Stimulated activated CD4-positive, alpha-beta T cell treated with anti-CD3 and anti-CD28 coated beads, Interleukin-12 subunit alpha, Interleukin-12 subunit beta, amount 100 ng/mL, for 4 hours (primary cell): ENCODE data around the gene GMDS.

ENCODE experiments used
- DNase-seq: peaks from one replicate; pipeline ENCODE4 v3.0.0-alpha.2; 2020

Gene GMDS

DNA sequence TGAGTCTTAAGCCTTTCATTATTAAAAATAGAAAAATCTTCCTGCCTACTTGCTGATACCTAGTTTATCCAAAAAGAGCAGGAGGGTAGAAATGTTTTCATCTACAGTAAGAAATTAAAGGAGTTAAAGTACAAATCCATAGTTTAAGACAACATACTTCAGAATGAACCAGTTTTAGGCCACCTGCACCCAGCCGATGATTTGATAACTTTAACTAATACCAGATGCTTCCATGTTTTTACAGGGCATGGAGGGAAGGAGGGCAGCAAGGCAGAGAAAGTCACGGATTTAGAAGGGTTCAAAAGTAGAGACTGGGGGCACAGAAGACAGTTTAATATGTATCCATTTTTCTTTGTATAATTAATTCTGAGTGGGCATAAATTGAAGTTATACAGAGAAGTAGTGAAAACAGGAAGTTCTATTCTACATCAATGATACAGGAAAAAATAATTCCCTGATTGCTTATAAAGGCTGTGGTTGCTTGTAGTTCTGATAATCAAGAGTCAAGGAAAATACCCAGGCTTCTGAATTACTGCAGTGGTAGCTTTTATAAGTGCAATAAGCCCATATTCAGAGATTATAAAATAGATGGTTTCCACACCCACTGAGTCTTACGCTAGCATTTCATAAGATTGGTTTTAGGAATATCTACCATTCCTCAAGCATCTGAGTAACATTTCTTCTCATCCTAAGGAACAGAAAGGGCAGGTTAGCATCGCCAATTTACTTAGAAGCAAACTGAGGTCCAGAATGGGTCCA, 72.0 kb downstream of the GMDS start:
- DNase-seq = no peak

DNA sequence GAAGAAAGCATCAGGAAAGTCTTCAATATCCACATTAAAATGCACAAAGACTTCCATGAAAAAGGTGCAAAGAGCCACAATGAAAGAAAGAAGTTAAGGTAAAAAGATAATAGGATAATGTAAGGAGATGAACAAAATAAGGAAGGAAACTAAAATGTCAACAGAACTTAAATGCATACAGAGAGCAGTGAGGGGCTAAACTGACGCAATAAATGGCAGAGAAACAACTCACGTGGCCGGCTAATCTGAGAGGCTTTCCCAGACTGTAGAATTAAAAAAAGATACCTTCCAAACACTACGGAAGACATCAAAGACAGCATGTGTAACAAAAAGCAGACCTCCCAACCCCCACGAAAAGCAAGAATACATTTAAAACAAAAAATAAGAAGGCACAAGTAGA, 73.7 kb downstream of the GMDS start:
- no peak for DNase-seq

DNA sequence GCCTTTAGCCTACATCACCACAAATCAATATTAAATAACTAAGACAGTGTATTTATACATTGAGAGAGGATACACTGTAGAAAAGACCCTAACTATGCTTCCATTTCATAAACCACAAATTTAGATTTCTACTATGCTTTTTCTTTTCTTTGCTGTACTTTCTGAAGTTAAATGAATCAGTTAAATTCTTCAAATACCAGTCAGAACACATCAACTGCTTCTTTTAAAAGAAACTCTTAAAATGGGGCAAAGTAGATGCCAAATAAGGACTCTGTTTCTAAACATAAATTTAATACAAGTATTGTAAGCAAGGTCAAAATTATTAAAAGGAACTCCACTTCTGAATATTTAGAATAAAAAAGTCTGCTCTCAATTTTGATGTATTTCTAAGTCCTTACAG, 76.9 kb downstream of the GMDS start:
- no peak for DNase-seq

DNA sequence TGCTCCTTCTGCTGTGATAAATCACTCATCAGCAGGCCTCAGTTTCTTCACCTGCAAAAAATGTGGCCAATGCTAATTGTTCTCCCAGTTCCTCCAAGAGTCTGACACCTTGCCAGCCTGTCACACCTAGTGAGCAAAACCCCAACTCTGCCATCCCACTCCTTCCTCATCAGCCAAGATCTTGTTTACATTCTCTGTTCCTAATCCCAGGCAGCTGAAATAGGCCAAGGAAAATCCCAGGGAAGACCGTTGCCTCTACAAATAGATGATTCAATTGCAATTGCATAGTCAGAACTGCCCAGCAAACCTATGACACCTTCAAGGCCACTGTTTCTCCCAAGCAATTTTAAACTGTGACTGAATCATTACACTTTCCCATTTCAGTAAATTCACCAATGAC, 78.7 kb downstream of the GMDS start:
- no peak for DNase-seq

DNA sequence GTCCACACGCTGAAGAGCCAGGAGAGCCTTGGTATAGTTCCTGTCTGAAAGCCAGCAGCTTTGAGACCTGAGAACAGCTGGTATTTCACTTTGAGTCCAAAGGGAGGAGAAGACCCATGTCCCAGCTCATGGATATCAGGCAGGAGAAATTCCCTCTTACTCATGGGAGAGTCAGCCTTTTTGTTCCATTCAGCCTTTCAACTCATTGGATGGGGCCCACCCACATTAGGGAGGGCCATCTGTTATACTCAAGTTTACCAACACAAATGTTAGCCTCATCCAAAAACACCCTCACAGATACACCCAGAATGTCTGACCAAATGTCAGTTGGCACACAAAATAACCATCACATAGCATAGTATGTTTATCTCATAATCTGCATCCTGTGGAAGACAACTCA, 80.1 kb downstream of the GMDS start:
- no peak for DNase-seq

DNA sequence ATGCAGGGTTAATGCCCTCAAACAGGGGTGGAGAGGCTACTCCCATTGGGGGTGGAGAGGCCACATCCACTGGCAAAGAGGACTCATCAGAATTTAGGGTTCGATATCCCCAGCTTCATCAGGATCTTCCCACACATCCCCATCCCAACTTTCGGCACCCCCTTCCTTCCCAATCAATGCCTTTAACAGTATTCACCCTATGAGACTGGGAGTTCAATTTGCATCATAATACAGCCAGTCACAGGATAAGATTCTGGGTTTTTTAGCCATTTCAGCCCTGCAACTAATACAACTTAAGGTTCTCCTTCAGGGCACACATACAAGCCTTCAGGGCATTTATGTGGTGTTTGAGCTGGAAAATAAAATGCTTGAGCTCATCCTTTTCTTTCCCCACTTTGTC, 80.9 kb downstream of the GMDS start:
- DNase-seq = no peak

DNA sequence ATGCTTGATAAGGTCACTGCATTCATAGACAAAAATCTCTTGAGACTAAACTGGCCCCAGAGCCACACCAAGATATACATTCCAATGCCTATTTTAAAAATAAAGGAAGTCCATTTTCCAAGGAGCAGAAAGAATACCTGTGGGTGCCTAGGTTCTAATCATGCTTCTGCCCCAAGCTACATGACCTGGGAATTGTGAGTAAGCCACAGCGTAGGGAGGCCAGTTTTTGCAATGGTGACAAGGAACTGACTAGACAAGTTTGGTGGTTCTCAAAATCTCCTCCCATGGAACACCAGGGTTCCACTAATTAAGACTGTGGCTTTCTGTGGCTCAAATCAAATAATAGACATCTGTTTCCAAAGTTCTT, 83.3 kb downstream of the GMDS start:
- DNase-seq = no peak

DNA sequence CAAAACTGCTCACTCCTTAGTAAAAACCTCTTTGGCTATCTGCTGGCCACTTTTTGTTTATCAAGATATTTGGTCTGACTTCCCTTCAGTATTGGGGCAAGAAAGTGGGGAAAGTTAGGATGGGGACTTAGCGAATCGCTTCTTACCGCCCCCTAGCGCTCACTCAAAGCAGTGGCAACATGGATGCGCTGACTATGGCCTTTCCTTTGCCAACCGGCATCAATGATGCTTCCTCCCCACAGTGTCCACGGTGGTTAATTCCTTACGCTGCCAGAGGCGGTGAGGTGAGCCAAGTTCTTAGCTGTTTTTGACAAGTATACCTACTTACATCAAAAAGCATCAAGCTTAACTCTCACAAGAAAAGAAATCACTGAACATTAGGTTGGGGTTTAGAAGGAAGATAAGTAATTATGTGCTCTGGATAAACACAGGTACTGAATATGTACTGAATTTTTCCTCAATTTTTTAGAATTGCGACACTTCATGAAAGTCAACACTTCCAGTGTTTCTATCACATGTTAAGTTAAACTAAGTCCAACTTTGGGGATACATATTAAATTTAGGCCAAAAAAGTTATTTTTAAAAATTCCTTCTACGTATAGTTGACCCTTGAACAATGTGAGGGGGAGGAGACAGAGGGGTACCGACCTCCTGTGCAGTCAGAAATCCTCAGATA, 86.7 kb downstream of the GMDS start:
- no peak for DNase-seq

DNA sequence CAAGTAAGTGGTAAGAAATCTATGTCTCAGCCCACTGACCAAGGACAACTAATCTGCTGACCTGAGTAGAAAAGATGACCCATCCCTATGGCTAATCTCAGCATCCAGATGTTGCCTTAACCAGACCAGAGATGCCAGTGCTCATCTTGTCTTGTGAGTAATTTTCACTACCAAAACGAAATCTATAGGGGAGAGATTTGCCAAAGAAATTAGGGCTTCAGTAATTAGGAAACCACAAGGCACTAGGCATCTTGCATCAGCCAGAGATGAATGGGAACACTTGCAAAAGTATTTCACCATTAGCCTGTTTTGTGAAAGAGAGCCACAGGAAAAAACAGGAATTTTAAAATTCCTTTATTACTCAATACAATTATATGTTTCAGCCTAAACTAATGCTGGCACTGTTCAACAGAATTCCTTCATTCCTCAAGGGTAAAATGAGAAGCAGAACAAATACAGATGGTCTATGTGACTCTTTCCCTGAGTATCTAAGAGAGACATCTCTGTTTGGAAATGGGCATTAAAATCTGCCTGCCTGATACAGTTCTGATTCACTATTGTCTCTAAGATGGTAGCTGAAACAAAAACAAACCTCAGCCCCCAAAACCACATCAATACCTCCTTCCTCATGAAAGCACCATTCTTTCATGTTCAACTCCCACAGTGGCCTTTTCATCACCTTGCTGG, 87.8 kb downstream of the GMDS start:
- DNase-seq = no peak

DNA sequence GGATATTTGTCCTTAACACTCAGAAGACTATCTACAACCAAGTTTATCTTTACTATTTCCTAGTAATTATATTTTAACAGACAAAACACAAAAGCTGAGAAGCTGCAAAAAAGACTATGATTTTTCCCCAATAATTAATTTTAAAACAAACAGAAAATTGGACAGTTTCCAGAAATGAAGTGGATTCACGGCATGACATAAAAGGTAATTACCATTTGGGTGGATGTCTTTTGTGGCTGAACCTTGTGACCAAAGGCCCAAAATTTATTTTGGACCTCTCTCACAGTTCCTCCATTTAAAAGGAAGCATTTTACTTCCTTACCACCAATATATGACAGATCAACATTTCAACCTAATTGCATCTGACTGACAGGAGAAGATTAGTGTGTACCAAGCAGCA, 90.2 kb downstream of the GMDS start:
- DNase-seq = no peak

DNA sequence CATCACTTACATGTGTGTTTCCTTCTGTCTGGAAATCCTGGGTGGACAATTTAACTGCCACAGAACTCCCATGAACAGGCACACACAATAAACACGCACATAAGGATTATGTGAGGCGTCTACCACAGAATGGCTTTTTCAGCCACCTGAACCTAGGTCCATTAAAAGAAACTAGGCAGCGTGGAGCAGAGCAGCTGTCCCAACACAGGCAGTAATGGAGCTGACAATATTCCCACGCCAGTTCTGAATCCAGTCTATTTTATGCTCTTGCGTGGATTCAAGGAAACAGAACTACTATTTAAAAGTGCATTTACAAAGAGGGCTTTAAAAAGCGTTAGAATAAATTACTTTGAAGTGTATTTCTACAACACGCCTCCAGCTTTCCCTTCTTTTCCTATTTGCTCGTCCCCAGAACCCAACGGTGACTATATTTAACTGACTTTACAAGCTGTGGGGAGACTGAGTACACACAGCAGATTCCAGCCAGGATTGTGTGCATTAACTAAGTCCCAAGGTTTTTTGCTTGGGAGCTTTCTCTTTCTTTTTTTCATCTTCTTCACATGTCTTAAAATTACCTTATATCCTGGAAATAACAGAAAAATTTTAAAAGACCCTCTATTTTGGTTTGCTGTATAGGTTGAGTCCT, 95.9 kb downstream of the GMDS start:
- no peak for DNase-seq

DNA sequence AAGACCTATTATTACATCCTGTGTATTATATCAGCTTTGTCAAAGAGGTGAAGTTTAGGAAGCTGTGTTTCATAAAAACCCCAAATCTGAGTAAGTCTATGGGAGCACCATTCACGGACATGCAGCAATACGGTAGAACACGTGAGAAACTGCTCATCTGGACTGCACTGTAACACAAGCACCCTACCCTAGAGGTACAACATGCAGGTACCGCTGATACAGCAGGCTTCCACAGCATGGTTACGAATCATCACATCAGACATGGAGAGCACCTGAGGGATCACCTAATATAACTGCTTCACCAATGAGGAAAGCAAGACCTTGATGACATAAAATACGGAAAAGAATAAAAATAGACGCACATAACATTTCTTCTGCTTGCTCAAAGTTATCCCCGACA, 96.7 kb downstream of the GMDS start:
- no peak for DNase-seq

DNA sequence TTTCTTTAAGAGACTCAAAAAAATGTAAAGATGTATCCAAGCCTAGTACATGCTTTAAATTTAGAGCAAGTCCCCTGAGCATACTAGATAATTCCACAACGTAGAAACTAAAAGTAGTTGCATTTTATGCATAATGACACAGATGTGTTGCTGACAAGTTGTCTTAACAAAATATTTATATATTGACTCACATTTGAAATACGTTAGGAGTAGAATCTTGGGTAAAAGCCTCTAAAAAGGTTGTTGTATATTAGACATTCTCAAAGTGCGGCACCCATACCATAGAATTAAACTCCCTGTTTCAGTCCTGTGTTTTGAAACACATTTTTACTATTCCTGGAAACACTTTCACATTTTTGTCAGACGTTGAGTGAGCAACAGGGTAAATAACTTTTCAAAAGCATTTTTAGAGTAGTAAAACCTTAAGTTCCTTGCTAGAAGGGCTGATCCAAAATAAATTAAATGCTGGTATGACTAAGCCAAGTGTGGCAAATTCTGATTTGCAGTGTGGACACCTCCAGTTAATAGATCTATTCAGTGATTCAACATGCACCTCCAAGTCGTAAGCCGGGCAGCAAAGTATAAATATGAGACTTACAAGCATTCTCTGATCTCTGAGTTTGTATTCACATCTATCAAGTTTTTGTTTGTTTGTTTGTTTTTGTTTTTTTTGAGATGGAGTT, 97.5 kb downstream of the GMDS start:
- DNase-seq = no peak

DNA sequence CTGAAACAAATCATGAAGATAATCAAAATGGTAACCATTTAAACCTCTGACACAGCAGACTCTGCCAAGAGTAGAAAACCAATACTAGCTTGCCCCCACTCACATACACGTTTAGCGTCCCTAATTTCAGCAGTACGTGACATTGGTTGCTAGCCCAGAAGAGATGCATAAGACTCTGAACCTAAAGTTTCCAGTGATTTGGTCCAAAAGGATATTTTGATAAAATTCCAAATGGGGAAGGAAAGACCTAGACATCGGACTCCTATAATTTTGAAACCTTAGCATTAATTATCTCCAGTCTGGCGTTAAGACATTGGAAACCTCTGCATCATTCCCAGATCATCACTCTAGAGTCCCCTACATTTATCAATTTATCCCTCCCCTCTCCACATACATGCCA, 98.1 kb downstream of the GMDS start:
- DNase-seq = no peak

DNA sequence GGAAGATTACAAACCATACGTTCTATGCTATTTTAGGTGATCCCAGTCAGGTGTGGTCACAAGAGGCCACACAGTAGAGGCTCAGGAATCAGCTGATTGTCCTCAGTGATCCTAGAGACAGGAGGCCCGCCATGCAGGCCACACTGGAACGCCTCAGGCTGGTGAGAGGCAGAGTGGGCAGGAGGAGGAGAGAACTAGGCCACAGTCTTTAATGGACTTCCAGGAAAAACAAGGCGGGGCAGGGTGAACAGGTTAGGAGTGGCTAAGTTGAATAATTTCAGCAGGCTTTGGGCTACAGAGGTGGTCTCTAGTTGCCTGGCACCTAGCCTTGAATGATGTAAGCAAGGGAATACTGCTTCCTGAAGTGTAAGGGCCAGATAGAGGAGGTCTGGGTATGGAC, 101.2 kb downstream of the GMDS start:
- DNase-seq = no peak

DNA sequence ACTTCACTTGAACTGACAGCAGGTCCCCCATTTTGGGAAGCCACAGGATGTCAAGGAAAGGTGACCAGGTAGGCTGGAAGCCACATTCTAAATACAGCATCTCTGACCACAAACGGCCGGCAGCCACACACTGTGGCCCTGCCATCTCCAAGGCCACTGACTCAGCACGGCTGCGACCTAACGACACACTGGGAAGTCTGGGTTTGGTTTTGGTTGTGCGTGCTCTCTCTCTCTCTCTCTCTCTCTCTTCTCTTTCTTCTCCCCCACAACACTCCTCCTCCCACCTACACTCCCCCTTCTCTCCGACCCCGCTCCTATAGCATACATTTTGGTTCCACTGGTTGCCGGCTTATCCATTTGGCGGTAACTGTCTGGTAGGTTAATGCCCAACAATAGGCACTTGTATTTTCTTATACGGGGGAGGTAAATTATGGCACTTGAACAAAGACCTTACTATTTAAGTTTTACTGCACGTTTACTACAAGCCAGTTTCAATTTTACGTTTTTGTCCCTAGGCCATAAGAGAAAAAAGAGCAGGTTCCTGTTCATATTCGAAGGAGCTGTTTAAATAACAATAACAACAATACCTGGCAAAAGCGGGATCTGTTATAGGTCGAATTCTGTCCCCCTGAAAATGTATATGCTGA, 103.6 kb downstream of the GMDS start:
- DNase-seq = no peak

DNA sequence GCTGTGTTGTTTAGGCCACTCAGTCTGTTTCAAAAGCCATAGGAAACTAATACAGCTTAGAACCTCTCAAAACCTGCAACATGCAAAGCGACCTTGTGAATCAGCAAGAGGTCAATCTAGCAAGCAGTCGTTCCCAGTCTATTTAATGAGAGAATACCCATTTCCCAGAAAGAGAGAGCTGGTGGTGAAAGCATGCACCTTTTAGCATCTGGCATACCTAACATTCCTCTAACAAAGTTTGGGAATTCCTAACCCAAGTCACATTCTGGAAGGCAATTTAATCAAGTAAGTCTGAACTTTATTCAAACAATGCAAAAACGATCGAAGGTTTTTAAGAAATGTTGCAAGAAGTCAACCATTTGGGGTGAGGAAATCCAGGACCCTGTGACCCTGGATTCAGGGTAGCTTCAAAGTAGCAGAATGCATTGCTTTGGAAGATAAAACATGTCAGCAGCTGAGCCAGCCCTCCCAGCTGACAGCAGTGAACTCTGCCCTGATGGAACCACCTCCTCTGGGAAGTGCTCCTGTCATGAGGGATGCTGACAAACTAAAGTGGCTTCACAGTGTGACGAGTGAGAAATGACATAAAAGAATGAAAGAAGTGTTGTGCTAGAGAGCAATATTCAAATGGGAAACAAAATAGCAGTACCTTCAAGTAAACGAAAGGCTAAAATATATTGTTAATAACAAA, 104.8 kb downstream of the GMDS start:
- DNase-seq = no peak

DNA sequence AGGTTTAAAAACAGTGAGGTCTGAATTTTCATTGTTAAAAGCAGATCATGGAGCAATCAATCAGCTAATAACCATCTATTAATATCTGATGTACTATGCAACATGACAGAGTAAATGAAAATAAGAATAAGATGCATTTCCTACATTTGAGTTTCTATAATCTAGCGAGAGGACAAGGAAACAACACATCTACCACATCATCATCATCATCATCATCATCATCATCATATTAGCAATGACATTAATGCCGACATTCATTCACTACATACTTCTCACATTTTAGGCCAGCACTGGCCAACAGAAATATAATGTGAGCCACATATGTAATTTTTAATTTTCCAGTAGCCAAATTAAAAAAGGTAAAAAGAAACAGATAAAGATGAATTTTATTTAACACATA, 110.0 kb downstream of the GMDS start:
- no peak for DNase-seq

DNA sequence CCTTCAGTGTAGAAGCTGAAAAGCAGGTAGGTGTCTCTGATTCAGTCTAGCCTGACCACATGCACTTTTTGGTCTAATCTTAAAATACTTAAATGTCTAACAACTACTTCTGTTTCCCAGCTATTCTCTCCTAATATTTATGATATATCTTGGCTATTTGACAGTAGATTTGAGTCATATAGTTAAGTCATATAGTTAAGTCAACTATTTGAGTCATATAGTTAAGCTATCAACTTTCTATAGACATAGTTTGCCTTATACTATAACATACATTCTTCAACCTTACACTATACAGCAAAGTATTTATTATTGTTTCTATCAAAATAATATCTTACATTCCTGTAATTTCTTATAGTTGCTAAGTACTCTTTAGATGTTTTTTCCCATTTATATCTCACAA, 110.9 kb downstream of the GMDS start:
- DNase-seq = no peak

DNA sequence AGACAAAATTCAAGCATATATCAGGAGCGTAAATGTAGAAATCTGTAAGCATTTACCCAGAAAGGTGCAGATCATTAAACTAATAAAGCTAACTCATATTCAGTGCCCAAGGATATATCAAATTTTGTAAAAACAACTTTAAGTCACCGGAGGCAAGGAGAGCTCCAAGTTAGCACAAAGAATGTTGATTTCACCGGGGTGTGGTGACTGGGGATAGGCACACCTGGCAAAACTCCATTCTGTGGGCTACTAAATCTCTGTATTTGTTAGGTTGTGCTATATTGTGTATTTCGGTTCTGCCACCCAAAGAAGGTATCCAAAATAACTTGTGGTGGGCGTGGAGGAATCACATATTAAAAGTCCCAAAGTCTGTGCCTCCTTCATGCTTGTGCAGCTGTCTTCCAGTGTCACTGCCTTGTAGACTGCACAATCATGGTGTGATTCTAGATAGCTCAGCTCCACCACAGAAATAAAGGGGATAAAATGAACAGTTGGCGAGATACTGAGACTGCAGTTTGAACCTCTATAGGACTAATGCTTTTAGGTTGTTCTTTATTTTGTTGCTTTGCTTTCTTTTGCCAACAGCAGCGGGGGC, 111.6 kb downstream of the GMDS start:
- DNase-seq = no peak

DNA sequence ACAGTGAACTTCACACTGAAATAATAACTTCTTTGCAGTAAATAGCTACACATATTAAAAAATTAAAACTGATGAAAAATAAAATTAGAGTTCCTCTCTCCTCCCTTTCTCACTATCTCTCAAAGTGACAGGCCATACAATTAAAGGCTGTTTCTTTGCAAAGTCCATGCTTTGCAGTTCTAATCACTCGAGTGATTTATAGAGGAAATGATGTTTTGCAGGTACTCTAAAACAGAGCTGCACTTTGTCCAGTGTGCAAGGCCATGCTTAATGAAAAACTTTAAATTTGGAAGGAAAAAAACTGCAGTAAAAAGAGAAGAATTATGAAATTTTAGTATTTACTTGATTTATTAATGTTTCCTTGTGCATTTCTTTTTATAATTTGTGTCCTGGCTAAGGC, 112.5 kb downstream of the GMDS start:
- no peak for DNase-seq

DNA sequence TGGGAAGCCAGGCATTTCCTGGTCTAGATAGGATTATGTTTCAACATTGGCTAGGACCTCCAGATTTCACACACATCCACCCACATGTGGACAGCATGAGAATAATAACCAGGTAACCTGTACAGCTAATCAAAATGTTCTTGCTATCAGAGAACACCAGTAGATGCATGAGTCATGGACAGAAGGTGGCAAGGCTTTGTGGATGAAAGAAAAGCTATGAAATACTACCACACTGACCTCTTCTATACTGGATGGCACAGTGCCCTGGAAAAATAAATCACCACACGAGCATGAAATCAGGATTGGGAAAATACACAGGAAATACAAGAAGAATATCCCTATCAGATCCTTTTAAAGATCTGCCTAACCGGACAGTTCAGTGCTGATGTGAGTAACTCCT, 113.0 kb downstream of the GMDS start:
- no peak for DNase-seq
